ENCODE results near the gene MYF6. TPM values are rescaled to one million over a fixed set of nuclear protein-coding genes. Genes with fewer than 3 reads are reported as not detected.

The MYF6 gene
- total RNA-seq, 2 donors from 2014 or later = 2.5 TPM; not detected in 1

DNA sequence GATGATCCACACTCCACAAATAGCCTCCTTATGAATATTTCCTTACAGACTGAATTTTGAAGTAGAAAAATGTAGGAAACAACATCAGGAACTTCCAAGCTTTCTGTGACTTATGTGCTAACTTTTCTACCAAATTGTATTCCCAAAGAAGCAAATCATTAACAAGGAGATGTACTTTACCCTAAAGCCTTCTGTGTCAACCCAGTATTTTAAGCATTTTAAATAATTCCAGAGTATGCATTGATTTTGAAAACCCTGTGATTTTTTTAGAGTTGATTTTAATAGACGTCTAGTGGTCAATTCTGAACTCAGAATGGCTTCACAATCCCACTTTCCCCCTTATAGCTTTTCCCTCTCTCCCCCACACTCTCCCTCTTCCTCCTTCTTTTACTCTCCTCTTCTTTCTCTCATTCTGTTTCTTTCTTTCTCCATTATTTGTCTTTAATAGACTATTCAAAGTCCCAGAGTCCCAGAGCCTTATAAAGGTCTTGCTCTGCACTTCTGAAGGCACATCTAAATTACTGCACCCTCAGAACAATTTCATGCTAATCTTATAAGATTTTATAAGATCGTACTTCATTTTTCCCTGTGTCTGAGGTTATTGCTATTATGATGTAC lies 10.1 kb upstream of the MYF6 start:
- intact Hi-C loops (cut with DNase I) = no loop called here
- DNase-seq (ENCODE audit: low spot score) = no peak
- Histone ChIP-seq H3K9me3 (no peaks in the 10 kb centered on the region), H3K4me1 (replicated peaks) (no peaks in the 10 kb centered on the region), H3K4me3 (no peak overlapping the region), H3K27me3 (replicated peaks; ENCODE audit: insufficient read depth) (no peaks in the 10 kb centered on the region), H3K36me3 (no peaks in the 10 kb centered on the region), H3K27ac (no peak overlapping the region)
- TF ChIP-seq POLR2A (IDR thresholded peaks at IDR 0.05) = no peak
- TF ChIP-seq POLR2AphosphoS5 (IDR thresholded peaks at IDR 0.05) = no peak
- TF ChIP-seq CTCF (IDR thresholded peaks at IDR 0.05) = no peak
- 73% methylated on average over 2 of the region's 2 CpGs for WGBS

DNA sequence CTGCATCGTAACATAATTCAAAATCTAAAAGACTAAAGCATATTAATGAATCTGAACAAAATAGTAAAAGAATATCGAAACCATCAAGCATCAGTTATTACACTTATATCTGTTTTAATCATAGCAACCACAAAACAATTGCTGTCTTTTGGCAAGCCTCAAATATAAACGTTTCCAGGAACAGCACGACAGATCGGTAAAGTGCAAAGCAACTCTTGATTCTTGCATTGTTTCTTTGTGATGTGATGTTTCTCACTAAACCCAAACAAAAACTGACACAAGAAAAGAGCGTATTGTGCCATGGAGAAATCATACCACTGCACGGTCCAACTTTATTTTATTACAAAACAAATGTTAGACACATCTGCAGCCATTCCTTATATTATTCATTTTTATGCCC lies 9.2 kb upstream of the MYF6 start:
- intact Hi-C loops (cut with DNase I) = no loop called here
- no peaks in the 10 kb centered on the region for H3K4me1 ChIP-seq (replicated peaks)
- WGBS = 68% methylated on average over 7 of the region's 7 CpGs
- no peak overlapping the region for H3K4me3 ChIP-seq
- H3K9me3 ChIP-seq = no peaks in the 10 kb centered on the region
- H3K27me3 ChIP-seq (replicated peaks; ENCODE audit: insufficient read depth) = no peaks in the 10 kb centered on the region
- DNase-seq (ENCODE audit: low spot score) = no peak
- TF ChIP-seq POLR2AphosphoS5 (IDR thresholded peaks at IDR 0.05) (no peak), CTCF (IDR thresholded peaks at IDR 0.05) (no peak), POLR2A (IDR thresholded peaks at IDR 0.05) (no peak)
- no peaks in the 10 kb centered on the region for H3K36me3 ChIP-seq
- no peak overlapping the region for H3K27ac ChIP-seq

GRCh38 chr12:80698847-80699542 lies 8.4 kb upstream of the MYF6 start:
- H3K9me3 ChIP-seq = no peaks in the 10 kb centered on the region
- TF ChIP-seq CTCF (IDR thresholded peaks at IDR 0.05) (no peak), POLR2AphosphoS5 (IDR thresholded peaks at IDR 0.05) (no peak), POLR2A (IDR thresholded peaks at IDR 0.05) (no peak)
- WGBS = 77% methylated on average over 7 of the region's 7 CpGs

GRCh38 chr12:80700327-80700726 lies 7.1 kb upstream of the MYF6 start:
- TF ChIP-seq CTCF (IDR thresholded peaks at IDR 0.05) (no peak), POLR2AphosphoS5 (IDR thresholded peaks at IDR 0.05) (no peak), POLR2A (IDR thresholded peaks at IDR 0.05) (no peak)

More at GRCh38 chr12:80698847-80699542, 8.4 kb upstream of the MYF6 start:
- no peak for DNase-seq (ENCODE audit: low spot score)
- no peak overlapping the region for H3K4me3 ChIP-seq
- no peaks in the 10 kb centered on the region for H3K36me3 ChIP-seq
- no peaks in the 10 kb centered on the region for H3K27me3 ChIP-seq (replicated peaks; ENCODE audit: insufficient read depth)
- no peak overlapping the region for H3K27ac ChIP-seq
- H3K4me1 ChIP-seq (replicated peaks) = no peaks in the 10 kb centered on the region
- intact Hi-C loops (cut with DNase I) = no loop called here

GRCh38 chr12:80701388-80701787 lies 6.0 kb upstream of the MYF6 start:
- Histone ChIP-seq H3K9me3 (no peaks in the 10 kb centered on the region), H3K27me3 (replicated peaks; ENCODE audit: insufficient read depth) (no peaks in the 10 kb centered on the region), H3K4me3 (no peak overlapping the region), H3K4me1 (replicated peaks) (no peaks in the 10 kb centered on the region), H3K36me3 (no peaks in the 10 kb centered on the region), H3K27ac (no peak overlapping the region)
- intact Hi-C loops (cut with DNase I) = no loop called here
- TF ChIP-seq CTCF (IDR thresholded peaks at IDR 0.05) = no peak
- TF ChIP-seq POLR2AphosphoS5 (IDR thresholded peaks at IDR 0.05) = no peak
- no peak for TF ChIP-seq POLR2A (IDR thresholded peaks at IDR 0.05)
- DNase-seq (ENCODE audit: low spot score) = no peak
- 22% methylated on average over 2 of the region's 2 CpGs for WGBS

More at GRCh38 chr12:80700327-80700726, 7.1 kb upstream of the MYF6 start:
- no peak for DNase-seq (ENCODE audit: low spot score)
- Histone ChIP-seq H3K36me3 (no peaks in the 10 kb centered on the region), H3K27ac (no peak overlapping the region), H3K4me1 (replicated peaks) (no peaks in the 10 kb centered on the region), H3K9me3 (no peaks in the 10 kb centered on the region), H3K4me3 (no peak overlapping the region), H3K27me3 (replicated peaks; ENCODE audit: insufficient read depth) (no peaks in the 10 kb centered on the region)
- intact Hi-C loops (cut with DNase I) = no loop called here
- WGBS = 71% methylated on average over 2 of the region's 2 CpGs

Data from prostate gland (tissue), 2 donors.